ENCODE measurements around the gene MOB3A. TPM values are rescaled to one million over a fixed set of nuclear protein-coding genes. Genes with fewer than 3 reads are reported as not detected.

MOB3A gene
- total RNA-seq, 1 donor from 2014 or later: 88.5 TPM

GRCh38 chr19:2083174-2083854 lies 12.8 kb downstream of the MOB3A start:
- TF ChIP-seq CTCF (IDR thresholded peaks at IDR 0.05; ENCODE audit: unreplicated experiment): no peak
- Mint-ChIP-seq H3K36me3 (ENCODE audit: low read depth, unreplicated experiment) (peaks cover 28% of the 10 kb centered on the region), H3K27me3 (ENCODE audit: unreplicated experiment) (peaks cover 24% of the 10 kb centered on the region), H3K27ac (ENCODE audit: unreplicated experiment) (peak overlapping the region; percentile 52), H3K4me3 (ENCODE audit: unreplicated experiment) (peak overlapping the region; percentile 56), H3K4me1 (ENCODE audit: unreplicated experiment) (peaks cover 25% of the 10 kb centered on the region), H3K9me3 (ENCODE audit: unreplicated experiment) (no peaks in the 10 kb centered on the region)
- DNase-seq (ENCODE audit: low spot score): no peak

GRCh38 chr19:2081873-2082810 lies 14.0 kb downstream of the MOB3A start:
- no peak for DNase-seq (ENCODE audit: low spot score)
- Mint-ChIP-seq H3K9me3 (ENCODE audit: unreplicated experiment) (no peaks in the 10 kb centered on the region), H3K27ac (ENCODE audit: unreplicated experiment) (no peak overlapping the region), H3K27me3 (ENCODE audit: unreplicated experiment) (peaks cover 24% of the 10 kb centered on the region), H3K4me3 (ENCODE audit: unreplicated experiment) (no peak overlapping the region), H3K4me1 (ENCODE audit: unreplicated experiment) (peaks cover 17% of the 10 kb centered on the region), H3K36me3 (ENCODE audit: low read depth, unreplicated experiment) (peaks cover 27% of the 10 kb centered on the region)
- no peak for TF ChIP-seq CTCF (IDR thresholded peaks at IDR 0.05; ENCODE audit: unreplicated experiment)

- Mint-ChIP-seq H3K4me1 (ENCODE audit: unreplicated experiment) (peaks cover 9% of the 10 kb centered on the region), H3K9me3 (ENCODE audit: unreplicated experiment) (no peaks in the 10 kb centered on the region), H3K27ac (ENCODE audit: unreplicated experiment) (no peak overlapping the region), H3K4me3 (ENCODE audit: unreplicated experiment) (peak overlapping the region; percentile 27), H3K36me3 (ENCODE audit: low read depth, unreplicated experiment) (peaks cover 26% of the 10 kb centered on the region), H3K27me3 (ENCODE audit: unreplicated experiment) (peaks cover 22% of the 10 kb centered on the region)
- no peak for TF ChIP-seq CTCF (IDR thresholded peaks at IDR 0.05; ENCODE audit: unreplicated experiment)
- DNase-seq (ENCODE audit: low spot score): no peak
These were observed 15.7 kb downstream of the MOB3A start for GRCh38 chr19:2080336-2080988.

- Mint-ChIP-seq H3K36me3 (ENCODE audit: low read depth, unreplicated experiment) (peaks cover 21% of the 10 kb centered on the region), H3K27ac (ENCODE audit: unreplicated experiment) (no peak overlapping the region), H3K9me3 (ENCODE audit: unreplicated experiment) (no peaks in the 10 kb centered on the region), H3K27me3 (ENCODE audit: unreplicated experiment) (peaks cover 18% of the 10 kb centered on the region), H3K4me3 (ENCODE audit: unreplicated experiment) (no peak overlapping the region), H3K4me1 (ENCODE audit: unreplicated experiment) (peaks cover 4% of the 10 kb centered on the region)
- DNase-seq (ENCODE audit: low spot score): no peak
- TF ChIP-seq CTCF (IDR thresholded peaks at IDR 0.05; ENCODE audit: unreplicated experiment): no peak
These were observed 16.2 kb downstream of the MOB3A start for GRCh38 chr19:2079865-2080301.
